Left renal cortex interstitium (tissue), 4 donors: ENCODE data around the gene POU2F2. TPM values are rescaled to one million over a fixed set of nuclear protein-coding genes. Genes with fewer than 3 reads are reported as not detected.
"Not testable (repeated sequence)": the region's sequence is repeated elsewhere in the genome, so short reads cannot be mapped to it uniquely, and the experiment has no call there.

Experiments
- DNase-seq, 4 donors: peaks; one replicate each; pipeline ENCODE4 v3.0.0-alpha.2; 2013; ENCODE audit warnings: low read depth in 4 of 4, low spot score in 2 of 4, missing footprints in 1 of 4
- polyA plus RNA-seq, 4 donors: library from polyadenylated mRNA; unstranded; fragments of 120-200 nt; gene quantifications; one replicate each; pipeline ENCODE4 v1.2.1, GENCODE V29; 2013; ENCODE audit not compliant: insufficient read length in 4 of 4

POU2F2 gene
- polyA plus RNA-seq, 4 donors = 0.81 to 0.95 (median 0.91) TPM

DNA sequence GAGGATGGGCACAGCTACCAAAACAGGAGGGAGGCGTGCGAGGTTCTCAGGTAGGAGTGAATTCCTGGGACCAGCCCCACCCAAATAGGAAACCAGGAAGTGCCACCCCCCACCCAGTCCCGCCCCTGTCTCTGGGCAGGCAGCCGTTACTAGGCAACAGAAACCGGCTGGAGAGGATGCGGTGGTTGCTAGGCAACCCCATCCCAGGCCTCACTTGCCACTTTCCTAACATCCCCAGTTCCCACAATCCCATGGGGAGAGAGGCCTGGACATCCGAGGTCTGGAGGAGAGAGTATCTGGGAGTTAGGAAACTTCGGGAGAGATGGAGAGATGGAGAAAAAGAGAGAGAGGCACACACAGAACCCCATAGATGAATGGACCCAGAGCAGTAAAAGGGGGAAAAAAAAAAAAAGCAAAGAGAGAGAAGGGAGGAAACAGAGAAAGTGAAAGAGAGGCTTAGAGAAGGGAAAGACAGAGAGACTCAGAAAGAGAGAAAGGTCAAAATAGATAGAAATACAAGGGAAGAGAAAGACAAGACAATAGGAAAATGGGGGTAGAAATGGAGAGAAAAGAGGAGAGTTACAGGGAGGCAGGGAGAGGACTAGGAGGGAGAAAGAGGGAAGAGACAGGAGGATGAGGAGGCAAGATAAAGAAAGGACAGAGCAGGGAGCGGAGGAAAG lies 66.0 kb downstream of the POU2F2 start:
- DNase-seq = no peak

DNA sequence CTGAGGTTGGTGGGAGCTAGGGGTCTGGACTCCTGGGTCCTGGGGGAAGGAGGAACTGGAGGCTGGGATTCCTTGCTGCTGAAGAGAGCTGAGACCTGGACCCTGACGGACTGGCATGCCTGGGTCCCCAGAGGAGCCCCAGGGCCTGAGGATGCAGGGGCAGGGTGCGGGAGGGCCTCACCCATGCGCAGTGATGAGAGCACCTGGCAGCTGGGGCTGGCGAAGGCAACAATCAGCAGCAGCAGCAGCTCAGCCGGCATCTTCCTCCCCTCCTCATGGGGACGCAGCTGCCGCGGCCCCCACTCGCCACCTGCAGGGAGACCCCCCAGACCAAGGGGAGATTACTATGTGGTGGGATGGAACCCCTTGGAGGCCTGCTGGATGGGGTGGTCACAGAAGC lies 66.7 kb downstream of the POU2F2 start:
- DNase-seq = no peak

DNA sequence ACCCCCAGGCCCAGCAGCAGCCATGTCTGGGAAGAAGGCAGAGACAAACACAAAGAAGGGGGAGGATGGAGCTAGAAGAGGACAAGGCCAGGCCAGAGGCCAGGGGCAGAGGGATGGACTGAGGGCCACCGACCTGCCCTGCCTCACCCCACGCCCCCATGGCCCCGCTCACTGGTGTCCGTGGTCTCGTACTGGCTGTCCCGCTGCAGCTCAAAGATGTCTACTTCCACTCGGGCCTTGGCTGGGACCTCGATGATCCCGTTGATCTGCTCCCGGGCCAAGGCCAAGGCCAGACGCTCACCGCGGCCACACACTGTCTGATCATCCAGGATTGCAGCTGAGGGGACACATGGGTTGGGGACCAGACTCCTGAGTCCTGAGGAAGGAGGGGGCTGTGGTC lies 67.2 kb downstream of the POU2F2 start:
- DNase-seq = no peak

DNA sequence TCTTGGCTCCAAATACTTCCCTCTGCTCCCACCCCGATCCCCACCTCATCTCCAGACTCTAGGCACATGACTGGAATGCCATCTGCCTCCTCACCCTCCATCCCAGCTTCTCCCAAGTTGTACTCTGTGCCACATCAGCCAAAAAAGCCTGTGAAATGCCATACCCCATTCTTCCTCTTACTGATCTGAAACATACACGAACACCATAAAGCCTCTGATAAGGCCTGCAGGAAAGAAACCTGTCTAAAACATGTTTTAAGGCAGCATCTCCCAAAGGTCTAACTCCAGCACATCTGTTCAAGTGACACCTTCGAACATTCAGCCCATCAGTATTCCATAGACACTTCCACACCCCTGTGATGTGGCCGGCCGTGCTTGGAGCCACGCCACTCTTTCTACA lies 67.8 kb downstream of the POU2F2 start:
- DNase-seq = no peak

DNA sequence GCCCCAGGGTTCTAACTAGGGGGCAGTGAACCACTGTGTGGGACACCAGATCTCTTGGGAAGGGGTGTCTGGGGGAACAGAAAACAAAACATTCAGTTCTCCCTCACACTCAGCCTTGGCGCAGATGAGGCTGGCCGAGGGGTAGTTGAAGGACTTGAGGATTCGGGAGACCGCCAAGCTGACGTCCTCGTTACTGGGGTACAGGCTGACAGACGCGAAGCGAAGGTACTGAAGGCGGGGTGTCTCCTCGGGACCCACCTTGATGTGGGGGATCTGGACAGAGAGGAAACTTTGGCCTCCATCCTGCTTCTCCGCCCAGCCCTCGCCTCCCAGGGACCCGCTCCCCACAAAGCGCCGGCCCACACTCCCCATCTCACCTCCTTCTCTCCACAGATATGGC lies 69.9 kb downstream of the POU2F2 start:
- no peak for DNase-seq

DNA sequence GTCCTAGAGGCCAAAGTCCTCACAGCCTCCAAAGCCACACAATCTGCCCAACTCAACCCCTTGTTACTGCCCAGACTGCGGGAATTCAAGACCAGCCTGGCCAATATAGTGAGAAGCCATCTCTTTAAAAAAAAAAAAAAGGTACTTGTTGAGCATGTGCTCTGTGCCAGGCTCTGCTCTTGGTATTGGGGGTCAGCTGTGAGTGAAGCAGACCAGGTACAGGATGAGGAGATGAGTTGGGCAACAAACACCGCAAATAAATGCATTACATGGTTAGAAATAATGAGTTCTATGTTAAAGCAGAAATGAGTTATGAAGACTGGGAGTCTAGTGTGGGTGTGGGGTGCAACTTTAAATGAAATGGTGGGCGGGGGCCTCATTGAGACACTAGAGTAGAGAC lies 72.1 kb downstream of the POU2F2 start:
- no peak for DNase-seq

DNA sequence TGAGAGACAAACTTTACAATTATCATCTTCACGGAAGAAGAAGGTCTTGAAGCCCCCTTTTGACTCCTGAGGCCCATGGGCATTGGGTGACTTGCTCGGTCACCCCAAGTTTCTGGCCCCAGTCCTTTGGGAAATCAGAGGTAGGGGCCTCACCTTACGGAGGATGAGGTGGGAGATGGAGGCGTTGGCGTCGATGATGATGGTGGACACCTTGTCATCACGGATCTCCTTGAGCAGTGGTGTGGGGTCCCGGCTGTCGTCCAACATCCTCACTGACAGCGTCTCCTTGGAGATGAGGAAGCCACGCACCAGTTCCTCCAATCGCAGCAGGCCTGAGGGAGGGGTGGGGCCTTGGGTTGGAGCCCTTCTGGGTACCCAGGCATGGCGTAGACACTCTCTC lies 73.0 kb downstream of the POU2F2 start:
- DNase-seq = no peak

DNA sequence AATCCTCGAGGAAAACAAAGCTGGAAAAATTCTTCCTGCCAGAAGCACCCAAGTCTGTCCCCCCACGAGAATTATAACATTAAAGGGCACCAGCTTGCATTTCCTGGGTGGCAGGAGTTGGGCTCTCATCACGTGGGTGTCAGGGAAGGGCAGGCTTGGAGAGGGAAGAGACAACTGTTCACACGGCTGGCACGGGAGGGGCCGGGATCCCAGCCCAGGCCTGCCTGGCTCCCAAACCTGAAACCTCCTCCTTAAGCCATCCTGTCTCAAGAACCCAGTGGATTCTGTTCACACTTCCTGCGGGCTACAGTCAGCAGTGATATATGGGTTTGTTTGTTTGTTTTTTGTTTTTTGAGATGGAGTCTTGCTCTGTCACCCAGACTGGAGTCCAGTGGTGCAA lies 74.4 kb downstream of the POU2F2 start:
- DNase-seq = no peak

DNA sequence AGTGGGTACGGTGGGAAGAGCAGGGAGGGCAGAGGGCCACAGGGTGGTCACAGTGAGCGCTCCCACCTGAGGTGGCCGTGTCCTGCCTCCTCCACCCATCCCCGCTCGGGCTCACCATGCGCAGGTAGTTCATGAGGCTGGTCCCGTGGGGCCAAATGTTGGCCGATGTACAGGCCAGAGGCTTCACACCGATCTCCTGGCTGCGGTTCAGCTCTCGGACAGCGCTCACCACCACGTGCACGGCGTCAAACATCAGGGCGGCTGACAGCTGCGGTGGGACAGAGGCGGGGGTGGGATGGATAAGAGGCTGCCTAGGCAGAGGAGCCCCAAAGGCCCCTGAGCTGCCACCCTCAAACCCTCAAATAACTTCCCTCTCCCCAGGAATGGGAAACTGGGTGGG lies 78.0 kb downstream of the POU2F2 start:
- DNase-seq = no peak

DNA sequence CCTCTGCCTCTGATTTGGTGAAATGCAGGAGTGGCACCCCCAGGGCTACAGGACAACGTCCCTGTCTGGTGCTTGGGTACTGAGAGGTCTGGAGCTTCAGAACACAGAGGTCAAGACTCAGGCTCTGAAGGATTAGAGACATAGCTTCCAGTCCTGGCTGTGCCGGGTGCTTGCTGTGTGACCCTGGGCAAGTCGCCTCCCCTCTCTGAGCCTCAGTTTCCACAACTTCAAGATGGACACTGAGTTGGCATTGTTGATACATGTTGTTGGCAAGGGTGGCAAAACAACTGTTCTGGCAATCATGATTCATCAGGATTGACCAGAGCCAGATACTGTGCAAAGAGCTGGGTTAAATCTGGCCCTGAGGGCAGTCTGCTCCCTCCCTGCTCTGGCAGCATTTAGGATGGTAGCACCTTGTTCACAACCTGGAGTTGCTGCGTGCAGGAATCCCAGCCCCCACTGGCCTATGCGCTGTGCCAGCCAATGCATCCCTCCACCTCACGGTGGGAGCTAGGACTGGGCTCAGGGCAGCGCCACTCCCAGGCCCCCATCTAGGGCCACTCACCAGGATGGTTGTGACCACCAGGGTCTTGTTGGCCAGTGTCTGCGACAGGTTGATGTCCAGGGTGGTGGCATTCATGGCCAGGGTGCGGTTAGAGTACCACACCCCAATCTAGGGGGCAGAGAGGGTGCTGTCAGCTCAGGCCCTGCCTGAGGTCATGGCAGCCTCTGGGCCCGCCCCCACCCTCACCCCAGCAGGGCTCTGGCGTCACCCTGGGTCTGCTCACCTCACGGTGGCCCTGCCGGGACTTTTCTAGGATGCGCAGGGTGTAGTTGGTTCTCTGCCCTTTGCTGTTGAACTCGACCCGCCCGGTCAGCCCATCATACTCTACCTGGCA lies 79.0 kb downstream of the POU2F2 start:
- no peak for DNase-seq

DNA sequence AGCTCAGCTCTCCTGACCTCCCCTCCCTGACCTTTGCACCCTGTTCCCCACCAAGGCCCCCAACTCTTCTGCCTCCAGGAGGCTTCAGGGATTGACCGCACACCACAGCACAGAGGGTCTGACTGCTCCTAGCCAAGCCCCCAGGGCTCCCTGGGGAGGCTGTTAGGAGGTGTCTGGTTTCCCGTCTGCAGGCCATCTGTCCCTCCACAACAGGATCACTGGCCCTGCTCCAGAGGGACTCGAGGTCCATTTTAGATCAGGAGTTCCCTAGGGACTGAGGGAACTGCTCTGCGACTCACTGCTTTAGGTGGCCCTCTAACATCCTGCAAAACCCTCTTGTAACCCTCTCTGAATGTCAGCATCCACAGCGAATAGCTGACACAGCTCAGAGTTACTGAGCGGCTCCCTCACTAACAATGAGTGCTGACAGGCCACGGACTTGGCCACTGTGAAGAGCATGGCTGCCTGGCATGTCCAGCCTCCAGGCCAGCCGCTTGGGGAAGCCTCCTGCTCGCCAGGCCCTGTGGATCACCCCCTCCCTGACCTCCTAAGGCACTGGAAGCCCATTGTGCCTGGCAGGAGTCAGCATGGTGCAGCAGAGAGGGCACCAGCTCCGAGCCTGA lies 79.9 kb downstream of the POU2F2 start:
- no peak for DNase-seq

DNA sequence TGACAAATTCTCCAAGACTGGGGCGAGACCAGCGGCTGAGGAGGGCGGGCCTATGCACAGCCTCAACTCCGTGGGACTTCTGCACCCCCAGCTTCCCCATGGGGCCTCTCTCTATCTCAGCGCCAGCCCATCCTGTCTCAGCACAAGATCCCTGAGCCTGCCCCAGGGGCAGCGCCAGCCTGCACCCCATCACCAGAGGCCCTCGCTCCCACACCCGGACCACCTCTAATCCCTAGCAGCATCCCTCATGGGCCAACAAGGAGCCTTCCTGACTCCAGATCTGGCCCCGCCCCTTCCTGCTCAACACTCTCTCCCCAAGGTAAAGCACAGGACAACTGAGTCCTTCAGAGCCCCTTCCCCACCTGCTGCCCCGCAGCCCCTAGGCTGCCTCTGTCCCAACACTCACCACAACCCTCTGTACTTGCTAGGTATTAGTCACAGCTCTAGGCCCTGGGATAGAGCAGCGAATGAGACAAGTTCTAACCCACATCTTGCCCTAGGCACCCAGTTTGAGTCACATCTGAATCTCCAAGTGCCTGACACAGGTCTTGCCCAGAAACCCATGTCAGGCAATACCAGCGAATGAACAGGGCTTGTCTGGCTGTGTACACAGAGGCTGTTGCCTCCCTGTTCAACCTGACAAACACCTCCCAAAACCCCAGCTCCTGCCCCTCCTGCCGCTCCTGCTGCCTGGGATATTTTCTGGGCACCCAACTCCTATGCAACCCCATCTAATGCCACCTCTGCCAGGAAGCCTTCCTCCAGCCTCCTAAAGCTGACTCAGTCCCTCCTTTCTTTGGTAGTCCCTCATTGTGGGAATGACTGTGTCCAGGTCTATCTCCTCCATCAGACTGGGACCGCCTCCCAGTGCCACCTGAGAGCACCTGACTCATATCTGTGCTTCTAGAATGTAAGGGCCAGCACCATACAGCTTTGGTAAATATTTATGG lies 80.8 kb downstream of the POU2F2 start:
- no peak for DNase-seq

DNA sequence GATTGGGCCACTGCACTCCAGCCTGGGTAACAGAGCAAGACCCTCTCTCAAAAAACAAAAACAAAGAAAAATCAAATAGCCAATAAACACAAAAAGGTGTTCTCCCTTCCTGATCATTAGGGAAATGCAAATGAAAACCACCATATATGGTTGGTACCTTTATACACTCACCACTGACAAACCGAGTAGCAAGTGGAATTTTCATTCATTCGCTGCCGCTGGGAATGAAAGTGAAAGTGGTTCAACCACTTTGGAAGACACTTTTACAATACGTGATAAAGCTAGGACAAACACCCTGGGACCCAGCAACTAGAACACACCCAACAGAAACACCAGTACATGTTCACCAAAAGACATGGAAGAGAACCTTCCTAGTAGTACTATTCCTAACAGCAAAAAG lies 83.3 kb downstream of the POU2F2 start:
- no peak for DNase-seq

DNA sequence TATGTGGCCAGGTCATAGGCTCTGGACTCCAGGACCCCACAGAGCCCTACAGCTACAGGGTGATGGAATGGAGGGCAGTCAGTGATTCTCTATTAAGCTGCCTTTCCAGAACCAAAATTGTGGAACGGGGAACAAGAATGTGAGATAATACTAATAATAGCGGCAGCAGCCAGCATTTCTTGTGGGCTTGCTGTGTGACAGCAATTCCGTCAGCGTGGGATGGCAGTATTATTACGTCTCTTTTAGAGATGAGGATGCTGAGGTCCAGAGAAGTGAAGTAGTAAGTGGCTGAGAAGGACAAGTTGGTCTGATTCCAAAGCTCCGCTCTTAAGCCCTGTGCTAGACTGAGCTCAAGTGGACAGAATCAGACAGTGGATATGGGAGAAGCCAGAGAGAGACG lies 86.7 kb downstream of the POU2F2 start:
- no peak for DNase-seq

DNA sequence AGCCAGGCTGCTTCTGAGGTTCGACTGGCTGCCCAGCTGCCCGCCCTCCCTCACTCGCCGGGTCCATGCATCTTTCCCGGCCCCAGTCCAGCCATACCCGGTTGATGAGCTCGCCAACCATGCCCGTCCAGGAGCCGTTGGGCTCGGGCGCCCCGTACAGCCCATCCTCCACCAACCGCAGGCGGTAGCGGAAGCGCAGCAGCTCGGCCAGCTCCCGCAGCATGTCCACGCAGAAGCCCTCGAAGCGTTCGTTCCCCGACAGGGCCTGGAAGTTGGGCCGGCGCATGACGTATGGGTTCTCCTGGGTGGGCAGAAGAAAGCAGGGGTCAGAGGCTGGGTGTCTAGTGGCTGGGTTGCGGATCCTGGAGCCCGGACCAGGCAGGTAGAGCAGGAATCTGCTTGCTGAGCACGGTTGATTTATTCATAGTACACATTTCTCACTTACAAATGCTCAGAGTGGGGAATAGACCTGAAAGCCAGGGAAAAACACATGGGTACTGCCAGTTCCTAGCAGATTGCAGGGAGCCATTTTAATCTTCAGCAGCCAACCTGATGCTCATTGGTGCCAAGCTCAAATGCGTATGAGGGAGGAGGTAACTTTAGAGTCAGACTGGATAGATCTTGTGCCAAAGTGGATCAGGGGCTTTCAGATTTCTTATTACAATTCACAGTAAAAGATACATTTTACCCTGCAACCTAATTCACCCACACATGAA lies 89.6 kb downstream of the POU2F2 start:
- no peak for DNase-seq

DNA sequence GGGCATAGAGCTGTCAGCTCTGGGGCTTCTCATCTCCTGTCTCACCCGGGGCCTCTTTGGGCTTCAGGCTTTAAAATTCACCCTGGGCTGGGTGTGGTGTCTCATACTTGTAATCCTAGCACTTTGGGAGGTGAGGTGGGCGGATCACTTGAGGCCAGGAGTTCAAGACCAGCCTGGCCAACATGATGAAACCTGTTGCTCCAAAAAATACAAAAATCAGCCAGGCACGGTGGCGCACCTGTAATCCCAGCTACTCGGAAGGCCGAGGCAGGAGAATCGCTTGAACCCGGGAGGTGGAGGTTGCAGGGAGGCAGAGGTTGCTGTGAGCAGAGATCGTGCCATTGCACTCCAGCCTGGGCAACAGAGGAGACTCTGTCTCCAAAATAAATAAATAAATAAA lies 91.8 kb downstream of the POU2F2 start:
- not testable (repeated sequence) for DNase-seq

DNA sequence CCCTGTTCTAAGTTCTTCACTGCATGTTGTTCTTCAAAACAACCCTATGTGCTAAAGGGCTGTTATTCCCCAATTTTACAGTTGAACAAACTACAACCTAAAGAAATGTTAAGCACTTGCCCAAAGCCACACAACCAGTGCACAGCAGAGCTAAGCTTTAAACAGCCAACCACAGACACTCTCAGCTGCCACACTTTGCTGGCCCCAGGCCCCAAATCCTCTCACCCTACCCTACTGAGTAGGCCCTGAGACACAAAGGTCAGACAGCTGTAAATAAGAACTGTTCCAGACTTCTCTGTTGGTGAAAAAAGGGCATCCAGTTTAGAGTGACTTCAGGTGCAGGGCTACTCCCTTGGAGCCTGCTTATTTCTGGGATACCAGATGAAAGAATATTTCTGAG lies 92.2 kb downstream of the POU2F2 start:
- no peak for DNase-seq

DNA sequence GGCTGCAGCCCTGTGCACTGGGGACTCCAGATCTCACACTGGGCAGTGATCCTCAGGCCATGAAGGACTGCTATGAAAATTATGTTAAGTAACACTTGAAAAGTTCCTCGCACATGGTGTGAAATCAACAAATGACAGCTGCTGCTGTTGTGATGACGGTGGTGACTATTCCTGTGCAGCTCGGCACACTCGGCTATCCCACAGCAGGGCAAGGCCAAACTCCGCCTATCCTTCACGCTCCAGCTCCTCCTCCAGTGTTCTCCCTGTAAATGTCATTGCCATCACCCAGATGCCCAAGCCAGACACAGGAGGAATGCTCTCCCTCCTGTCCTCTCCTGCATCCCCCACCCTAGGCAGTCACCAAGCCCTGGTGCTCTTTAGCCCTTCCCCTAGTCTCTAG lies 93.6 kb downstream of the POU2F2 start:
- DNase-seq = no peak

DNA sequence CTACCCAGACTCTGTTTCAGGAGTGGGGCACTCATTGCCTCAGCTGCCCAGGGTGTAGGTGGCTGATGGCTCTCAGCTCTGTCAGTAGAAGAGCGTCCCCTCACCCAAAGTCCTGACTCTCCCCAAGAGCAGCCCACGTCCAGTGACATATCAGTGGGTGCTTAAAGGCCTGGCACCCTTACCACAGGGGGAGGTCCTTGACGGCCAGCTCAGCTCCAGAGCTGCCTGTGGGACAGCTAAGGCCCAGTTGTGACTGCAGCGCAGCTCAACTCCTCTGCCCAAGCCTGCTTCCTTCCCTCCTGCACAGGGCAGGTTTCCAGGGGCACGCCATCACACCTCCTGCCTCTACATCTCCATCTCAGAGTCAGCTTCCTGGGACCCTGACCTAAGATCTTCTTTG lies 94.6 kb downstream of the POU2F2 start:
- DNase-seq = no peak
